Left lung (tissue), 10 donors: Measurements from ENCODE around the gene ABI3BP. TPM values are rescaled to one million over a fixed set of nuclear protein-coding genes. Genes with fewer than 3 reads are reported as not detected.

Experiments
- ATAC-seq: fragments of 200-7000 bp; cut with Tn5 transposase; one replicate; pipeline ENCODE4 v1.9.1; 2020; ENCODE audit warnings: moderate library complexity
- DNase-seq, 4 donors: peaks; one replicate each; pipeline ENCODE4 v3.0.0-alpha.2; 2013 to 2020
- H3K27ac ChIP-seq, 2 donors: fragments of 200-600 bp; sonication (generic) in 1 of 2; one replicate each; pipeline versions ENCODE4 v1.5.0 to v1.8.0; 2020 to 2021
- H3K27me3 ChIP-seq, 2 donors: fragments of 200-600 bp; sonication (generic) in 1 of 2; one replicate each; pipeline versions ENCODE4 v1.5.0 to v1.8.0; 2020 to 2021
- H3K36me3 ChIP-seq, 2 donors: fragments of 200-600 bp; sonication (generic) in 1 of 2; one replicate each; pipeline versions ENCODE4 v1.5.0 to v1.8.0; 2020 to 2021
- H3K4me1 ChIP-seq, 2 donors: fragments of 200-600 bp; one replicate each; pipeline ENCODE4 v1.8.0; 2021
- H3K4me3 ChIP-seq, 2 donors: fragments of 200-600 bp; sonication (generic) in 1 of 2; one replicate each; pipeline versions ENCODE4 v1.5.0 to v1.8.0; 2020 to 2021; ENCODE audit warnings: mild to moderate bottlenecking in 1 of 2
- H3K9me3 ChIP-seq, 2 donors: fragments of 200-600 bp; sonication (generic) in 1 of 2; one replicate each; pipeline versions ENCODE4 v1.5.0 to v1.8.0; 2020 to 2021
- CTCF ChIP-seq, 2 donors: fragments of 200-600 bp; sonication (generic) in 1 of 2; IDR thresholded peaks; one replicate each; pipeline versions ENCODE4 v1.5.0 to v1.8.0; 2021; ENCODE audit warnings: antibody characterized with exemption in 2 of 2
- intact Hi-C, 2 donors: fragments of 100-400 bp; cut with DNase I; formaldehyde crosslinking; loops; one replicate each; pipeline versions ENCODE4 v1.11.2 to v1.14.2; 2022
- polyA plus RNA-seq, 6 donors: library from polyadenylated mRNA; unstranded; fragments of 120-200 nt; gene quantifications; one replicate each; pipeline ENCODE4 v1.2.1, GENCODE V29; 2013; ENCODE audit not compliant: insufficient read length in 6 of 6
- total RNA-seq, 2 donors: library from RNA; stranded (reverse); fragmentation: NEBNext Ultra II Directional; extraction: Animal tissue kit (Norgen Biotek cat#: 25700); gene quantifications; one replicate each; pipeline ENCODE4 v1.2.1, GENCODE V29; 2021
- donor health status: DM: no; HTN: yes; CAD: no.
- donor health status: DM: no; HTN: no; CAD: no.

Gene ABI3BP
- total and polyA plus RNA-seq, 8 donors: 65.2 to 138 (median 85.3) TPM

- no peaks in the 10 kb centered on the region for H3K36me3 ChIP-seq
- H3K27me3 ChIP-seq: no peaks in the 10 kb centered on the region
- no peak overlapping the region for H3K27ac ChIP-seq
- DNase-seq (no peak), ATAC-seq (no peak)
- H3K4me3 ChIP-seq: no peak overlapping the region
- no peak for TF ChIP-seq CTCF (IDR thresholded peaks at IDR 0.05)
- intact Hi-C loops: no loop called here
- H3K4me1 ChIP-seq: no peaks in the 10 kb centered on the region
- no peaks in the 10 kb centered on the region for H3K9me3 ChIP-seq
Measured at GRCh38 chr3:100779480-100779879, 213.7 kb downstream of the ABI3BP start.

- TF ChIP-seq CTCF (IDR thresholded peaks at IDR 0.05): no peak
- H3K4me3 ChIP-seq: no peak overlapping the region
- H3K9me3 ChIP-seq: no peaks in the 10 kb centered on the region
- ATAC-seq (no peak), DNase-seq (no peak)
- intact Hi-C loops: no loop called here
- H3K27ac ChIP-seq: no peak overlapping the region
- H3K27me3 ChIP-seq: no peaks in the 10 kb centered on the region
- H3K36me3 ChIP-seq: no peaks in the 10 kb centered on the region
- no peaks in the 10 kb centered on the region for H3K4me1 ChIP-seq
Measured at GRCh38 chr3:100777271-100777670, 215.9 kb downstream of the ABI3BP start.

GRCh38 chr3:100776746-100777145, 216.5 kb downstream of the ABI3BP start:
- intact Hi-C loops: no loop called here
- Histone ChIP-seq H3K27me3 (no peaks in the 10 kb centered on the region), H3K9me3 (no peaks in the 10 kb centered on the region), H3K27ac (no peak overlapping the region), H3K4me3 (no peak overlapping the region), H3K36me3 (no peaks in the 10 kb centered on the region), H3K4me1 (no peaks in the 10 kb centered on the region)
- no peak for ATAC-seq
- no peak for DNase-seq
- no peak for TF ChIP-seq CTCF (IDR thresholded peaks at IDR 0.05)

- H3K27me3 ChIP-seq: no peaks in the 10 kb centered on the region
- no peak overlapping the region for H3K4me3 ChIP-seq
- ATAC-seq (no peak), DNase-seq (no peak)
- H3K36me3 ChIP-seq: no peaks in the 10 kb centered on the region
- H3K27ac ChIP-seq: no peak overlapping the region
- no peak for TF ChIP-seq CTCF (IDR thresholded peaks at IDR 0.05)
- intact Hi-C loops: no loop called here
- H3K9me3 ChIP-seq: no peaks in the 10 kb centered on the region
- H3K4me1 ChIP-seq: no peaks in the 10 kb centered on the region
Measured at GRCh38 chr3:100776097-100776729, 217.0 kb downstream of the ABI3BP start.

GRCh38 chr3:100775669-100776068, 217.6 kb downstream of the ABI3BP start:
- H3K27ac ChIP-seq: no peak overlapping the region
- ATAC-seq: no peak

More at GRCh38 chr3:100775669-100776068, 217.6 kb downstream of the ABI3BP start:
- no peak overlapping the region for H3K4me3 ChIP-seq
- no peak for TF ChIP-seq CTCF (IDR thresholded peaks at IDR 0.05)
- no peaks in the 10 kb centered on the region for H3K4me1 ChIP-seq
- no peaks in the 10 kb centered on the region for H3K27me3 ChIP-seq
- intact Hi-C loops: no loop called here
- no peaks in the 10 kb centered on the region for H3K9me3 ChIP-seq
- no peak for DNase-seq
- no peaks in the 10 kb centered on the region for H3K36me3 ChIP-seq
